Cardiac septum (tissue), 1 donor: ENCODE data around the gene SETD3. TPM values are rescaled to one million over a fixed set of nuclear protein-coding genes. Genes with fewer than 3 reads are reported as not detected.

Source experiments
- DNase-seq: peaks from one replicate; pipeline ENCODE4 v3.0.0-alpha.2; 2020; ENCODE audit warnings: low spot score
- intact Hi-C: fragments of 100-400 bp; cut with DNase I; formaldehyde crosslinking; loops from one replicate; pipeline ENCODE4 v1.14.0; 2022
- total RNA-seq: library from RNA; stranded (reverse); fragmentation: NEBNext Ultra II Directional; extraction: Animal tissue kit (Norgen Biotek cat#: 25700); gene quantifications from one replicate; pipeline ENCODE4 v1.2.1, GENCODE V29; 2021
- donor health status: DM: no; HTN: no; CAD: no.

SETD3 gene
- total RNA-seq, 1 donor from 2014 or later, result 135 TPM

DNA sequence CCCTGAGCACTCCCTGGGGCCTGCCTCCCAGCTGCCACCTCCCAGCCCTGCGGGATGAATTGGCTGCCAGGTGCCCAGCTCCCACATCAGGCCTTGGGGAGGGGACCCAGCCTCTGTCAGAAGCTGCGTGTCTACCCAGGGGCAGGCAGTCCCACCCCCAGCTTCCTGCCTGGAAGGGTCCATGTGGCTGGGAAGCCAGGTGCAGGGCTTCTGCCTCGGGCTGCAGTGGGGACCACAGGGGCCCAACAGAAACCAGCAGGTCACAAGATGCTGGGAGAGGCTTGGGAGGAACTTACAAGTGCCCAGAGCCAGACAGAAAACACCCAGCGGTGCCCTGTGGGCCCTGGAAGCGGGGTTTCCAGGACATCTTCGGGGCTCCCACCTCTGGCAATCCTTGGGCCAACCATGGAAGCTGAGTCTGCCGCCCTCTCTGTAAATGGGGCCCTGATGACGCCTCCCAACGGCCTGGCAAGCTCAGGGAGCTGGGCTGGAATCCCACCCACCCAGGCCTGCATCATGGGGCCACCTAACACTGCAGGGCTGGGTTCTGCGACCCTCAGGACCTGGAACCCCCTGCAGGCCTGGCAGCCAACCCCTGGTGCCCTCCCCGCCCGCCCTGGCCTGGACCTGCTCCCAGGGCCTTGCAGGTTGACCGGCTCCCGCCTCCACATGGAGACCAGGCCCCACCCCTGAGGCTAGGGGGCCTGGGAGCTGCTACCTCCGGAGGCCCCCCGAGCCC is 37.2 kb upstream of the SETD3 start:
- DNase-seq, result peak; percentile 74
- intact Hi-C loops, result loop anchor here (1.0 to 5.0 kb wide), 2 partner anchors 110 to 164 kb away; partner anchors contain the start of gene CYP46A1

DNA sequence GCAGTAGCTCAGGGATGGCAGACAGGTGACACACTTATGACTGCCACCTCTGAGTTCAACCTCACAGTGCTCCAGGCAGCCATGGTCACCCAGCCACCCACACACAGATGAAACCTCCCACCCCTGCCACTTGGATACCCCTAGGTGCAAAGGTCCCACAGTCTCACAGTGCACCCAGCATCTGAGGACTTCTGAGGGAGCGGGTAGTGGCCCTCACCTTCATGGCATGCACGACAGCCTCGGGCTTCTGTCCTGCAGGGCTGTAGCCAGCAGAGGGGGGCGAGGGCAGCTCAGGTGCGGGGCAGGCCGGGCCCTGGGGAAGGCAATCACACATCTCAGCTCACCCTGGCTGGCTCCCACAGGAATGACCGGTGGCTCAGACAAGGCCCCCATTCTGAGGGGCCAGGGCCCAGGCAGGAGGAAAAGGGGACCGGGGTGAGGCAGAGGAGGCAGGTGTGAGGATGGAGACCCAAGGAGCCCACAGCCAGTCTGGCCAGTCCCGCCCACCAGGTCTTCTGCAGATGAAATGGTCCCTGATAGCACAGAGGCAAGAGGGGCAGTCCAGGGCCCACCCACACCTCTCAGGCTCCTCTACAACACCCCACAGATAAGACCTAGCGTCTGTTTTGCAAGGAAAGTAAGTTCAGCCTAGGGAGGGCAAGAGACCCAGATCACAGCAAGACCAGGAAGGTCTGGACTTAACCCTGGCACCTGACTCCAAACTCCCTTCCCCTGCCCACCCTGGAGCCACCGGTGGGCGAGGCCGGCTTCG is 36.4 kb upstream of the SETD3 start:
- intact Hi-C loops, result loop anchor here (5.0 kb wide), 1 partner anchor 165 kb away; the partner anchor contains the start of gene CYP46A1

DNA sequence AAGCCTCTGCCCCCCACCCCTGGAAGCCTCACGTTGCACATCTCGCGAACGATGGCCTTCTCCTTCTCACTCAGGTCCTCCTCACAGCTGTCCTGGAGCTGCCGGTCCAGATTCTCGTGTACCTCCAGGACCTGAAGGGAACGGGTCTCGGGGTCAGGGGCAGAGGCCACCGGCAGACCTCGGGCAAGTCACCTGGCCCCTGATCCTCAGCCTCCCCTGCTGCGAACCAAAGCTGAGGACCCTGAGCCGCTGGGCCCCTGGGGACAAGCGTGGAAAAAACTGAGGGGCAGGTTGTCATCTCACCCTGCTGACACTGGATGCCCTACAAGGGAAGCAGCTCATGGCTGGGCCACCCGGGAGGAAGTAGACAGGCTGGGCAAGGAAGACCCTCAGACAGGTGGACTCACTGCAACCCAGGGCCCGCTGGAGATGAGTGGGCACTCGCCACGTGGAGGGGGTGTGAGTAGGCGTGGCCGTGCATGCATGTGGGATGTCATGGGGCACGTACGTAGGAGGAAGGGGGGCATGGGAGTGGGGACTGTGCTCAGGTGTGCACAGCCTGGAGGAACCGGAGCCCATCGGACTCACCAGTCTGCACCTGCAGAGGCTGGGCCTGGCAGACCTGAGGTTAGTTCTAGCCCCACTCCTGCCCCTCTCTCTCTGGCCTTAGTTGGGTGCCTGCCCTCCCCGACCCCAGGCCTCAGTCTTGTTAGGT is 35.7 kb upstream of the SETD3 start:
- peak; percentile 72 for DNase-seq
- intact Hi-C loops, result loop anchor here (5.0 kb wide), 1 partner anchor 166 kb away; the partner anchor contains the start of gene CYP46A1

More for the DNA sequence above, 36.4 kb upstream of the SETD3 start:
- DNase-seq, result peak; percentile 71

DNA sequence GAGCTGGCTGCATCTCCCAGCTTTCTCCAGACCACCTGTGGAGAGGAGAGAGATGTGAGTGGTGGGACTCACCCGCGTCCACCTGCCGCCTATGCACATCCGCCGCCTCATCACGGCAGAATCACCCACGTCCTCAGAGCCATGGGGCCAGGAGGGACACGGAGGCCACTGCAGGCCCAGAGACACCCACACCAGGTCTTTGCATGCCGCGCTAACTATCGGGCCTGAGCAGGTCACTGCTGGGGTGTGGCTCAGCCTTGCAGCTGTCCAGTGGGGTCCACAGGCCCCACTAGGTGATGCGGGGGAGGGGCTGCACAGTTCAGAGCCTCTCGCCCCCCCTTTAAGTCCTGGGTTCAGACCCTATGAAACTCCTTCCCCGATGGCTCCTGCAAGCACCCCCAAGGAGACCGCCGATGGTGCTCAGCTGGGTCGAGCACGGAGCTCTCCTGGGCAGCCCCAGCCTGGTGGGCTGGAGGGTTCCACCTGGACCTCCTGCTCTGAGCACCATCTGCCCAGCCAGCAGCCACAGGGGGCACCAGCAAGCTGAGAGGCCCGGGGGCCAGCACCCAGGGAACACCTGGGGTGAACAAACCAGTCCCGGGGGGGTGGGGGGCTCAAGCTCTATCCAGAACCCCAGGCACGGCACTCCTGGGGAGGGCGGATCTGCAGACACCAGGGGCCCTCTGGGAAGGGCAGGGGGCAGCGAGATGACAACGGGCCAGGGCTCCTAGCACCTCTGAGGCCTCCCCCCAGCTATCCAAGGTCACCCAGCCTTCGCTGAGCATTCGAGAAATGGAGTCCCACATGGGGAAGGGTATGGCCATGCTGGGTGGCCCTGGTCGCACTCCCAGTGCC is 34.9 kb upstream of the SETD3 start:
- DNase-seq, result peak; percentile 53
- intact Hi-C loops, result loop anchor here (5.0 kb wide), 1 partner anchor 167 kb away; the partner anchor contains the start of gene CYP46A1

DNA sequence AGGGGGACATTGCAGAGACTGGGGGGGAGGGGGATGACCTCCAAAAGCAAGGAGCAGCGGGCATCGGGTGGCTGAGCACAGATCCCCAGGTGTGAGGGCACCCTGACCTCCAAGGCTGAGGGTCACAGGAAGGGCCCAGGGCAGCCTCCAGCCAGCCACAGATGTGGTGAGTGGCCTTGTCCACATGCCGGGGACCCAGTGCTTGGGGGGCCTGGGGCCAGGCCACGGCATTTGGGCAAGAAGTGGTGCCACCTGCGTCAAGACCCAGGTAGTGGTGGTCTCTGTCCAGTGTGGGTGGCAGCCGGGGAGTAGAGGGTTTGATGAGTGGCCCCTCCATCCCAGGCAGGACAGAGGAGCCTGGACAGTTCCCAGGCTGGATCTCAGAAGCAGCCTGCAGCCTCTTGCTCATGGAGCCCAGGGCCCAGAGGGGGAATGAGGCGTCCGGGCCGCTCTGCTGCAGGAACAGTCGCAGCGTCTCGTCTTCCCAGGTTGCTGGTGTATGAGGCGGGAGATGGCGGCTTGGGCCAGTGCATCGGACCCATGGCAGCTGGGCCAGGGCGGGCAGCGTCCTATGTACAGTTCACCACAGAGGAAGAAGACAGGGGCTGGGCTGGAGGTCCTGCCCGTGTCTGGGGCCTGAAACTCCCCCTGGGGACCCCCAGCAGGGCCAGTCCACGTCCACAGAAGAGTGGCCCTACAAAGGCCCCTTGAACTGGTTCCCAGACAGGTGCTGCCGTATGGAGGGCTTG is 34.1 kb upstream of the SETD3 start:
- intact Hi-C loops, result loop anchor here (5.0 kb wide), 1 partner anchor 168 kb away; the partner anchor contains the start of gene CYP46A1

DNA sequence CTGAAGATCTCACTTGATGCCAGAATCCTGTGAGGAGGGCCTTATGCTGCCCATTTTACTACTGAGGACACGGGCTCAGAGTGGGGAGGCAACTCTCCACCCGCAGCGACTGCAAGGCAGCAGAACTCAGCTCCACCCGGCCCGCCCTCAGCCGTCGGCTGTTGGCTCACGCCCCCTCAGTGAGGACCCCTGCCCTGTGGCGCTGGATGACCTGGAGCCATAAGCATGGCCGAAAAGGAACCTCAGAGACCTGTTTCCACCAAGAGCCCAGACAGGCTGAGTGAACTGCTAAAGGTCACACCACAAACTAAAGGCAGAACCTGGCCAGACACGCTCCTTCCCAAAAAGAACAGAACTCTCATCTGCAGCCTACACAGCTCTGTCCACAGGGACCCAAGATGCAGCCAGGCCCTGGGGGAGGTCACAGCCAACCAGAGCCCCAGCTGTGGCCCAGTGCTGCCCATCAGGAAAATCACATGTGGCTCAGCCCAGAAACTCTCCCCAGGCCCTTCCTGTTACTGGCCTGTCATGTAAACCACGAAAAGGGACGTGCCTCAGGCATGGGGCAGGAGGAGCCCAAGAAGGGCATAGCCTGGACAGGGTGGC is 33.4 kb upstream of the SETD3 start:
- intact Hi-C loops, result no loop called here
- peak; percentile 35 for DNase-seq

More for the DNA sequence above, 34.1 kb upstream of the SETD3 start:
- DNase-seq, result peak; percentile 72

DNA sequence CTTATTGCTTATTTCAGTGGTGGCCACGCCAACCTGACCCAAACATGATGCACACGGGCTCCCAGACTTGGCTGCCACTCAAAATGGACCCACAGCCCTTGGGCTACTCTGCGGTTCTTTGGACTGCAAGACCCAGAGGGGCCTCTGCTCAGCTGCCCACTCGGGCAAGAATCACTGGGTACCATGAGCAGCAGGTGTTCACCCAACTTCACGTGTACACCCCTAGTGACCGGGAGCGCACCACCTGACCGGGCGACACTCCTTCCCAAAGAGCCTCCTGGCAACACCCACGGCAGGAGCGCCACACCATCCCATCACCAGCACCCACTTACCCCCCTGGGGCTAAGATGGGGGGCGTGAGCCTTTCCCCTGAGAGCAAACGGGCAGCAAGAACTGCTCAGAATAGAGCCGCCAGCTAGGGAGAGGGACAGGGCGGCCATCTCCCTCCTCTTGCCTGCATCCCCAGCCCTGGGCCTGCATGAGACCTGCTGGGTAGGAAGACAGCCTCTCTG is 32.6 kb upstream of the SETD3 start:
- peak; percentile 70 for DNase-seq
- intact Hi-C loops, result no loop called here

DNA sequence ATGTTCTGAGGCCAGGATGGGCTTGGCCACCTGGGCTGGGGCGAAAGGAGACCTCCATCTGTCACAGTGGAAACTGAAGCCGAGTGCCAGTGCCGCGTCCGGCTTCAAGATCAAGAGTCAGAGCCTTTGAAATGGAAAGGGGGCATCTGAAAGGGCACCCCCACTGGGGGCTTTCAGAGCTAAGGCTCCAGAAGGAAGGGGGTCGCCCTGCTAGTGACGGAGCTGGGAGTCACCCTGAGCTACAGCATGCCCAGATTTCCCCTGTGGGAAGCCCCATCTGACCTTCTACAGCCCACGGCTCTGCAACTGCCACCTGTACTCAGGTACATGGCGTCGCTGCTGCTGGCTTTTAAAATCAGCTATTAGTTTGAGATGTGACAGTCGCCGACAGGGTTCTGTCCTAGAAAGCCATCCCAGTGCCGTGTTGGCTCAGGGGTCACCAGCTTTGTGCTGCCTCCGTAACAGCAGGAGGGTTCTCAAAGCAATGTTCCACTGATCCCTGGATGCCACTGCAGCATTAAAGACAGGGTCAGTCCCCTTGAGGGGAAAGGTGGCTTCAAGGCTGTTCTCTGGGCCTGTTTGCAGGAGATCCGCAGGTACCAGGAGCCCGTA is 32.0 kb upstream of the SETD3 start:
- peak; percentile 50 for DNase-seq
- intact Hi-C loops, result no loop called here

DNA sequence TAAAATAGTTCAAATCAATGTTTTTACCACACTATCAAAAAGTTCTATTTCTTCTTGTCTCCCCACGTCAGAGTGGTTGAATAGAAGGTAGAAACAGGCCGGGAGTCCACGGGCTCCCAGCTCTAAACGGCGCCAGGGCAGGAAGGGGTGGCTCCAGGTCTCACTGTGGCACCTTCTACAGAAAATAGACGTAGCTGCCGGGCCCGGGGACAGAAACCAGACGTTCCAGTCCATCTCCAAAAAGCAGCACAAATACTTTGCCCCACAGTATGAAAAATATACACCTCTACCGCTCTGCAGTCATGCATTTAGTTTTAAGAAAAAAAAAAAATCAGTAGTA is 31.4 kb upstream of the SETD3 start:
- DNase-seq, result no peak
- intact Hi-C loops, result no loop called here

DNA sequence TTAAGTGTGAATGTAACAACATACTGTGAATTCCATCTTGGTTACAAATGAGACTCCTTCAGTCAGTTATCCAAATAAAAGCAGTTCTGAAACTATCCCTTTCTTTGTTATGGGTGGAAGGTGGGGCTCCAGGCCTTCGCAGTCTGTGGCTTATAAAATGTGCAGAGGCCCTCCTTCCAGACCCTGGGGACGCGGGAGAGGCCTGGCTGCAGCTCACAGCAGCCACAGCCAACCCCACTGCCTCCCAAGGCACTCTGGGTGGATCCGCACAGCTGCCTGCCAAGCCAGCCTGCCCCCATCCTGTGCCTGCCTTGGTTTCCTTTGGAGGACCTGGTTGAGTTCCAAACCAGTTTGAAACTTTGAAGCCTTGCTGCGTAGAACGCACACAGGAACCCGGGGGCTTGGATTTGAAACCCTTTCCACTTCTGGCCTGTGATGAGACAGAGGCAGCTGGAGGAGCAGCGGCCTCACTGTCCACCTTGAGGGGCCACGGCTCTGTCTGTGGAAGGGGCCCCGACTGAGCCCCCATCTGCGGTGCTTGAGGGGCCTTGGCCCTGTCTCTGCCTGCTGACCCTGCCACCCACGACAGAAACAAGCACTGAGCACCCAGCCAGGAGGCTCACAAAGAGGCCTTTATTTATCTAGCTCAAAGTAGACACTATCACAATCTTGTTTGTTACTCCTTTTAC is 30.9 kb upstream of the SETD3 start:
- intact Hi-C loops, result no loop called here

DNA sequence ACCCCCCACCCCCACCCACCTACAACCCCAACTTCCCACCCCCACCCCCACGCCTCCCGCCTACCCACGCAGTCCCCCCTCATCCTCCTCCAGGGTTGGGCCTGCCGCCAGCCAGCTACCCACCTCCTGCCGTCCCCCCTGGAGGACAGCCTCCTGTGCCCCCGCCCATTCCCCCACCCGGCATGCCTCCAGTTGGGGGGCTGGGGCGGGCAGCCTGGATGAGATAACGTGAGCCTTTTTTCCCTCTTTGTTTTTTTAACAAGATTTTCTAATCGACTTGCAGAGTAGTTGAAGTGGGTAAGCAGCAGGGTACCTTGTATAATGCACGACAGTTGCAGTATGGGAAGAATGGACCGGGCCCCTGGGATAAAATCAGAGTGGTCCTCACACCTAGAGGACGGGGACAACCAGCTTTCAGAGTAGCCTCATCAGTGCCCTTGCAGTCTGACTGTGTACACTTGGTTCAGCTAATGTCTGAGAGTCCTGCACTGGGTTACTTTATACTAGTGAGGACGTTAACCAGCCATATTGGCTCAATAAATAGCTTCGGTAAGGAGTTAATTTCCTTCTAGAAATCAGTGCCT is 30.0 kb upstream of the SETD3 start:
- intact Hi-C loops, result no loop called here
- peak; percentile 50 for DNase-seq

More for the DNA sequence above, 30.9 kb upstream of the SETD3 start:
- DNase-seq, result peak; percentile 65

DNA sequence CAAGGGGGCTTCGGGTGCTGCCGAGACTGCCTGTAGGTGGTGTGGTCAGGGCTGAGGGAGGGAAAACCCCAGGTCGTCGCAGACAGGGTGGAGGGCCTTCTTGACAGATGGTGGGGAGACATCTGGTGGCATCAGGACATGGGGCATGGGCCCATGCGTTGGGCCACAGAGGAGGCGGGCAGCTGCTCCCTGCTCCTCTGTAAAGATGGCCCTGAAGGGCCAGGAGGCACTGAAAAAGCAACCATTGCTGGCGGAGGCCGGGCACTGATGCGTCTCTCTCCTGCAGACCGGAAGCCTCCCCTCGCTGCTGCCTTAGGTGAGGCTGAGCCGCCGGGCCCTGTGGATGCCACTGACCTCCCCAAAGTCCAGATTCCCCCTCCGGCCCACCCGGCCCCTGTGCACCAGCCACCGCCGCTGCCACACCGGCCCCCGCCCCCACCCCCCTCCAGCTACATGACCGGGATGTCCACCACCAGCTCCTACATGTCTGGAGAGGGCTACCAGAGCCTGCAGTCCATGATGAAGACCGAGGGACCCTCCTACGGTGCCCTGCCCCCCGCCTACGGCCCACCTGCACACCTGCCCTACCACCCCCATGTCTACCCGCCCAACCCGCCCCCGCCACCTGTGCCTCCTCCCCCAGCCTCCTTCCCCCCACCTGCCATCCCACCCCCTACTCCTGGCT is 29.4 kb upstream of the SETD3 start:
- intact Hi-C loops, result no loop called here
- no peak for DNase-seq

DNA sequence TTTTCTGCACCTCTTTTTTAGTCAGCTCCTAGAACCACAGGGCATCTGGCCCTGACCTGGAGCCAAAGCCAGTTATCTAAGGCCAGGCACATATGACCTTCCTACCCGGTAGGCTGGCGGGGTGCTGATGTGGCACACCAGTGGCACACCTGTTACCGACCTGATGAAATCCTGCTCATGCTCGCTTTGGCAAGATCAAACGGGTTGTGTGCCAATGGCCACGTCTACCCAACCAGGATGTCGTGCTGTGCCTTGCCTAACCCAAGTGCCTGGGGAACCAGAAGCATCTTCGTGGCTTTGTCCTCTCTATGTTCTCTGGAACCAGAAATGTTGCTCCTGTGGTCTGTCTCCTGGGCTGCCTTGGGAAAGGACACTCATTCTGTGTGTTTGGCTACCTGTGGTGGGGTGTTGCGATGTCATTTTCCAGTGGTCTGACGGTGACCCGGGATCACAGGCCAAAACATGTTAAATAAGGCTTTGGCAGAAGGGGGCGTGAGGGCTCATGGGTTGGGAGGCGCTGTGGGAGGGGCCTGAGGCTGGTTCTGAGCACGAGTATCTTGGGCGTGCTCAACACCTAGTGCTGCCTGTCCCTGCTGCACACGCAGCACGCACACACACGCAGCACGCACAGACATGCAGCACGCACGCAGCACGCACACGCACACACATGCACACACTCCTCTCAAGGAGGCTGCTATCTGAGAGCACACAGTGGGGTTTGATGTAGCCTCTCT is 28.4 kb upstream of the SETD3 start:
- intact Hi-C loops, result no loop called here
- no peak for DNase-seq

DNA sequence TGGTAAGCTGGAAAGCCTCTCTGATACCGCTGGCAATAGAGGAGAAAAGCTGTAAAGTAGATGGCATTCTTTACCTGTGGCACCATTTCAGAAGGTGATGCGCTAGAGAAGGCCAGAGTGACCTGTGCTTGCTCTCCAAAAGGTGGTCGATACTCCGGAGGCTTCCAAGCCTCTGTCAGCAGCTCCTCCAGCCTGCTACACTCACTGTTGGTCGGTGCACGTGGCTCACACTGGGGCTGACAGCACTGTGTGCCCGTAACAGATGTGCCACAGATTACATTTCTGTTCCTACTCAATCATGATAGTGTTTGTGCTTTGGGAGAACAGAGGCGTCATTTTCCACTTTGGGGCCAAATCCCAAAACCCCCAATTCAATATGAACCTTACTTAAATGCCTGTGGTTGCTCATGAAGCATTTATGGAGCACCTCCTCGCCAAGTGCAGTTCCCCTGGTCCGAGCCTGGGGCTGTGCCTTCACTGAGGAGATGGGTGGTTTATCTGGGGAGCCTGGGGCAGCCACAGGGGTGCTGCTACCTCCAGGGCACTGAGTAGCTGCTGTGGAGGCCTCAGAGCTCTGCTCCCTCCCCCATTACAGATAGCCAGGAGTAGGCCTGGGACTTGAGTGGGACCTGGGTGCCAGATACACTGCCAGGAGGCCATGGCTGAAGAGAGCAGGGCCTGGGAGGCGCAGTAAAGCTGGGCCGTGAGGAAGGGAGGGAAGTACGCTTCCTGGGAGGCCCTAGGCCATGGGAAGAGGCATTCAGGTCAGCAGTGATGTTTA is 27.4 kb upstream of the SETD3 start:
- no peak for DNase-seq
- intact Hi-C loops, result no loop called here

DNA sequence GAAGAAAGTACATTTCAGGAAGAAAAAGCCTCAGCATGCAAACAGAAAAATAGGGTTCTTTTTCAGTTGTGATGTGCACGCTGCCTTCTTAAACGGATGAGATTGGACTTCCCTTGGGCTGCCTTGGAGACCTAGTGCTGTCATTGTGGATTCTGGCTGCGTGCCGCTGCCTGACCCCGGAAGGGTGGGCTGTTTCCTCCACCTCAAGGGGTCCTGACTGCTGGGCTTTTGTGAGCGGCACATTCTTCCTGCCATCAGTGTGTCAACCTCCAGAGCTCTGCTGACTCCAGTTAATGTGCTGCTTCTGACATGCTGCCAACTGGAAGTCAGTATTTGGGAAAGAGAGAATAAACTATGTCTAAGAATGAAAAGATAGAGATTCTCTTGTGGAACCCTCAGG is 25.6 kb upstream of the SETD3 start:
- DNase-seq, result no peak
- intact Hi-C loops, result no loop called here
